IPS-15b (cell line): Measurements from ENCODE around the gene SMC4.
"Not testable (repeated sequence)": the region's sequence is repeated elsewhere in the genome, so short reads cannot be mapped to it uniquely, and the experiment has no call there.

Source experiments
- H3K27me3 ChIP-seq: one replicate; pipeline ENCODE4 v1.6.1; 2013; ENCODE audit warnings: low read length; ENCODE audit not compliant: control insufficient read depth, insufficient read depth
- H3K36me3 ChIP-seq: one replicate; pipeline ENCODE4 v1.6.1; 2013; ENCODE audit warnings: low read length; ENCODE audit not compliant: control insufficient read depth, insufficient read depth
- H3K4me1 ChIP-seq: one replicate; pipeline ENCODE4 v1.6.1; 2013; ENCODE audit warnings: mild to moderate bottlenecking, low read length; ENCODE audit not compliant: control insufficient read depth, insufficient read depth
- H3K4me3 ChIP-seq: one replicate; pipeline ENCODE4 v1.5.1; 2013; ENCODE audit warnings: low read depth, low read length
- H3K9ac ChIP-seq: one replicate; pipeline ENCODE4 v1.6.1; 2013; ENCODE audit warnings: low read depth, mild to moderate bottlenecking, low read length
- H3K9me3 ChIP-seq: one replicate; pipeline ENCODE4 v1.6.1; 2013; ENCODE audit warnings: mild to moderate bottlenecking, low read length; ENCODE audit not compliant: control insufficient read depth, insufficient read depth

Gene SMC4

DNA sequence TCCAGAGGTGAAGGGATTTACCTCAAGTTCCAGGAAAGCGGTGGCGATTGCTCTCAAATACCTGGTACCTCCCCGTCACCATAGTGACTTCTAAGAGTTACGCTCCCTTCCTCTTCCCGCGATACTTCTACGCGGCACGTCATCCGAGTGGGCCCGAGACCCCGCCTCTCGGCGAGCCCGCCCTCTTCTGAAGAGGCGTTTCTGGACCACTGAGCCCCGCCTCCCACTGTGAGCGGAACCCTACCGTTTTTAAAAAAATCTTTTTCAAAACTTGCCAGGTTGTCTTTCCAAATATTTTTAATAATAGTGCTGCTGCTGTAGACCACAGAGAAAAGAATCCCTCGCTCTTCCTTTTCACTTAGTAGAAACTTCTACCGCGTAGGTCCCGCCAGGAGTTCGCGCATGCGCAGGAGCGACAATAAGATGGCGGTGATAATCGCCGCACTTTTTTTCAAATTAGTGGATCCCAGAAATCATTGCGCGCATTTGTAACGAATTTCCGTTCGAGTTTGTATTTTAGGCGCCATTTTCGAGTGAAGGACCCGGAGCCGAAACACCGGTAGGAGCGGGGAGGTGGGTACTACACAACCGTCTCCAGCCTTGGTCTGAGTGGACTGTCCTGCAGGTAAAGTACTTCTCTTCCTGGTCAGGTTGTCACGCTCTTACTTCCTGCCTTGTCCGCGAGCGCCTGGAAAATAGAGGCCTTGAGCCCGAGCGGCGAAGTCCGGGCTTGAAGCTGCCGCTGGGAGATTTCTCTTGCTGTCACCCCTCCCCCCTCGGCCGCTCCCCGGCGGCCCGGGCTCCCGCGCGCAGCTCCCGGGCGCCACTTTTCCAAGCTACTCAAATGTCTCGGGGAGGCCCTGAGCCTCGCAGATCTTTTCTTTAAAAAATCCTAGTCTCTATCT is at the start of gene SMC4, which contains the start of gene IFT80:
TSS of gene SMC4 (plus strand) at position 526 of the 905 bp plus-strand sequence. CDS start 1,177 bp downstream, outside the sequence.
TSS of gene IFT80 (minus strand) at position 101 of the 905 bp plus-strand sequence. CDS start 14,625 bp downstream, outside the sequence.
- H3K27me3 ChIP-seq, result no peaks in the 10 kb centered on the region
- H3K4me1 ChIP-seq, result peaks cover 3% of the 10 kb centered on the region
- H3K36me3 ChIP-seq, result no peaks in the 10 kb centered on the region
- H3K9me3 ChIP-seq, result no peaks in the 10 kb centered on the region
- H3K4me3 ChIP-seq, result peak within 1 kb of the TSS; percentile 86
- H3K9ac ChIP-seq, result peak within 1 kb of the TSS; percentile 94

DNA sequence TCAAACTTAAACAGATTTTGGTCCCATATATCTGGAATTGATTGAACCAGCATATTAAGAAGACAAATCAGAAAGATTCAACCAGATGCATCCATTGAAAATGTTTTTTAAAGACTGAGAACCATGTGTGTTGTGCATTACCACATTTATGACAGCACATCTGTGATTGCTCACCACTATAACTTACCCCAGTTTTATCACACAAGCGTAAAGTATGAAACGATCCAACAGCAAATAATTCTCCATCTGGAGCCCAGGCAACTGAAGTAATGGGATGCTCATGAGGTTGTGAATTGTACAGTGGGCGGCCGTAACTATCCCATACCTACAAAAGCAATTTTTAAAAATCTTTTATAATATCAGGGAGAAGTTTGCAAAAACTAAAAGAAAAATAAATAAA is 43.6 kb upstream of the SMC4 start:
- H3K27me3 ChIP-seq, result no peaks in the 10 kb centered on the region
- no peaks in the 10 kb centered on the region for H3K9me3 ChIP-seq
- H3K36me3 ChIP-seq, result peaks cover 3% of the 10 kb centered on the region
- H3K4me1 ChIP-seq, result no peaks in the 10 kb centered on the region
- H3K9ac ChIP-seq, result no peak overlapping the region
- no peak overlapping the region for H3K4me3 ChIP-seq

DNA sequence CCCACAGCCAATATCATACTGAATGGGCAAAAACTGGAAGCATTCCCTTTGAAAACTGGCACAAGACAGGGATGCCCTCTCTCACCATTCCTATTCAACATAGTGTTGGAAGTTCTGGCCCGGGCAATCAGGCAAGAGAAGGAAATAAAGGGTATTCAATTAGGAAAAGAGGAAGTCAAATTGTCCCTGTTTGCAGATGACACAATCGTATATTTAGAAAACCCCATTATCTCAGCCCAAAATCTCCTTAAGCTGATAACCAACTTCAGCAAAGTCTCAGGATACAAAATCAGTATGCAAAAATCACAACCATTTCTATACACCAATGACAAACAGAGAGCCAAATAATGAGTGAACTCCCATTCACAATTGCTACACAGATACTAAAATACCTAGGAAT is 36.6 kb upstream of the SMC4 start:
- not testable (repeated sequence) for H3K9ac ChIP-seq, H3K4me3 ChIP-seq, H3K4me1 ChIP-seq, H3K27me3 ChIP-seq, H3K9me3 ChIP-seq, H3K36me3 ChIP-seq

DNA sequence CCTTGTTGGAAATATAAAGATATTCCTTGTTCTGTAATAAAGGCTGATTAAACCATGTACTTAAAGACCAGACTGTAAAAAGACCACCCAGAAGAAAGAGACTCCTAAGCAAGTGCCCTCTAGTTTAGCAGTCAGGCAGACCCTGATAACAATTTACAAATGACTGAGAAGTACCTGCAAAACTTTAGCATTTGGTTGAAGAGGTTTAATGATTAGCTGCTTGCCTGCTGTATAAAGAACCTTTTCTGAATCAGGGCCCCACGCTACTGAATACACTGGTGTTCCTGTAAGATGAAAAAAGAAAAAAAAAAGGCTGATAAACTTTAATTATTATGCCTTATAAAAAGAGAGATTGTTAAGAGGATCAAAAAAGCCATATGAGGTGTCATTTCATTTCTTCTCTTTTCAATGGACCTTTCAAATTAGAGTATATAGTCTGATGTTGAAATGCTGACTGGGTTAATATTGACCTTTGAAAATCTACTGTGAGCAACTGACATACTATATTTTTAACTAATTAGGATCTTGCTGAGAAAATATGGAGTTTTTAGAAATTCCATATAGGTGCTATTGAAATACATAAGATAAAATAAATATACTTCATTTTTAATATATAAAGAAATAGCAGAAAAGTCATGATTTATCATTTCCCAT is 33.5 kb upstream of the SMC4 start:
- H3K9me3 ChIP-seq, result no peaks in the 10 kb centered on the region
- no peaks in the 10 kb centered on the region for H3K27me3 ChIP-seq
- H3K36me3 ChIP-seq, result no peaks in the 10 kb centered on the region
- H3K9ac ChIP-seq, result no peak overlapping the region
- no peak overlapping the region for H3K4me3 ChIP-seq
- H3K4me1 ChIP-seq, result no peaks in the 10 kb centered on the region

DNA sequence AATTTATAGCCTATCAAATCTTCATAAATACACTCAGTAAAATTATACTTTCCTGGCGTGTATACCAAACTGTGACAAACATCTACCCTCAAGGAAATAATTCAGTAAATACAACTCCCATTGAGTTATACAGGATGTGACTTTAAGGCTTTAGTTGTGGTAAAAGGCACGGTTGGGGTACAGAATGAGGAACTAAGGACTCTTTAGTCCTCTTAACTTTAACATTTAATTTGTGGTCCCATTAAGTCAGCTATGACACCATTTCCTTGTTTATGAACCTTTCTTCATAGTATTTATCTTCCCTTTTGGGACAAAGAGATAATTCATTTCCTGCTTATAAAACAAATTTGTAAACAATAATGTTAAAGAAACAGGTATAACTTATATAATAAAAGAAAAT is 30.6 kb upstream of the SMC4 start:
- Histone ChIP-seq H3K9ac (no peak overlapping the region), H3K4me3 (no peak overlapping the region), H3K4me1 (no peaks in the 10 kb centered on the region), H3K36me3 (no peaks in the 10 kb centered on the region), H3K9me3 (no peaks in the 10 kb centered on the region), H3K27me3 (no peaks in the 10 kb centered on the region)

DNA sequence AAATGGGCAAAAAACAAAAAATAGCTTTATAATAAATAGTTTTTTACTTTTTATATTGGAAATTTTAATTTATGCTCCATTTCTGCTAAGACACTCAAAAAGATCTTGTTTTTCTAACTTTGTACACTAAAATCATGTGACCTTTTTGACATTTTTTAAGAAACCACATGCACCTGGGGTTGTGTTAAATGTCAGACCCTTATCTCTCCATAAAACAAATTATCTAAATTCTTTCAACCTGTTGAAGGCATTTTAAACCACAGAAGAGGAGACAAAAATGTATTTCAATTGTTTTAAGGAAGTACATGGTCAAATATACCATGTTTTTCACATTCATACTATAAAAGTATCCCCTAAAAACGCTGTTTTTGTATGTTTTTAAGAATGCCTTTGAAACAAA is 29.7 kb upstream of the SMC4 start:
- H3K27me3 ChIP-seq, result no peaks in the 10 kb centered on the region
- H3K4me3 ChIP-seq, result no peak overlapping the region
- no peaks in the 10 kb centered on the region for H3K36me3 ChIP-seq
- no peaks in the 10 kb centered on the region for H3K9me3 ChIP-seq
- H3K9ac ChIP-seq, result no peak overlapping the region
- no peaks in the 10 kb centered on the region for H3K4me1 ChIP-seq

DNA sequence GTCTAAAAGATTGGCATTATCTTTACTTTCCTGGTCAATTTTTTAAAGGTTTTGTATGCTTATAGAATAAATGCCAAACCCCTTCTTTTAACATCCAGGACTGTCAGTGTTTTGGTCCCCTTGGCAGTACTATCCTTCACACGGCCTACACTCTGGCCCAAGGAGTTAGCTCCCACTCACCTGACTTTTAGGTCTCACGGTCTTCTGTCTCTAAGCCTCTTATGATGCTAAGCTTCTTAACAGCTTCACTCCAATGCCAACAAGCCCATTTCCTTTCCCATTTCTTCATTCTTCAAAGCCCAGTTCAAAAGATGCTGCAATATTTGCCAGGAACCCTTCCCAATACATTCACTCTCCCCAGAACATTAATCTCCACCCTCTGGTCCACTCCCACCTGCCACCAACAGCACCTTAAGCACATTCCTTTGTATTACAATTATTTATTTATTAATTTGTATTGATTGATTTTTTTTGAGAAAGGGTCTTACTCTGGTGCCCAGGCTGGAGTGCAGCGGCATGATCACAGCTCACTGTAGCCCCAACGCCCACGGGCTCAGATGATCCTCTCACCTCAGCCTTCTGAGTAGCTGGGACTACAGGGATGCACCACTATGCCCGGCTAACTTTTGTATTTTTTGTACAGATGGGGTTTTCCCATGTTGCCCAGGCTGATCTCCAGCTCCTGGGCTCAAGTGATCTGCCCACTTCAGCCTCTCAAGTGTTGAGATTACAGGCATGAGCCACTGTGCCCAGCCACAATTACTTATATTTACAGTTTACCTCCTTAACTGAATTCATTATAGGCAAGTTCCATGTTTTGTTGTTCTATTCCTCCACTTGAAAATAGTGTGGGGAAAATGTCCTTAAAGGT is 28.2 kb upstream of the SMC4 start:
- Histone ChIP-seq H3K9ac (no peak overlapping the region), H3K9me3 (no peaks in the 10 kb centered on the region), H3K27me3 (no peaks in the 10 kb centered on the region), H3K36me3 (no peaks in the 10 kb centered on the region), H3K4me1 (no peaks in the 10 kb centered on the region), H3K4me3 (no peak overlapping the region)

DNA sequence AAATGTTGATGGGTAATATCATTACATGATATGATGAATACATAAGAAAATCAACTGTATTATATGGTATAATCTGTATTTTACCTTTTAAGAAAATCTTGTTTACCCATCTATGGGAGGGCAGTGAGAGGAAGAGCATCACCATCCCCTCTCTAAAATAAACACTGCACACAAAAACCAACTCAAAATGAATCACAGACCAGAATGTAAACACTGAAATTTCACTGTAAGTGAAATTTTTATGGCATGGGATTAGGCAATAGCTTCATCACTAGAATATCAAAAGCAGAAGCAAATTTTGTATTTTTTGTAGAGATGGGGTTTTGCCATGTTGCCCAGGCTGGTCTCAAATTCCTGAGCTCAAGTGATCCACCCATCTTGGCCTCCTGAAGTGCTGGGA is 26.7 kb upstream of the SMC4 start:
- Histone ChIP-seq H3K36me3 (no peaks in the 10 kb centered on the region), H3K27me3 (no peaks in the 10 kb centered on the region), H3K9ac (no peak overlapping the region), H3K4me1 (no peaks in the 10 kb centered on the region), H3K4me3 (no peak overlapping the region), H3K9me3 (no peaks in the 10 kb centered on the region)

DNA sequence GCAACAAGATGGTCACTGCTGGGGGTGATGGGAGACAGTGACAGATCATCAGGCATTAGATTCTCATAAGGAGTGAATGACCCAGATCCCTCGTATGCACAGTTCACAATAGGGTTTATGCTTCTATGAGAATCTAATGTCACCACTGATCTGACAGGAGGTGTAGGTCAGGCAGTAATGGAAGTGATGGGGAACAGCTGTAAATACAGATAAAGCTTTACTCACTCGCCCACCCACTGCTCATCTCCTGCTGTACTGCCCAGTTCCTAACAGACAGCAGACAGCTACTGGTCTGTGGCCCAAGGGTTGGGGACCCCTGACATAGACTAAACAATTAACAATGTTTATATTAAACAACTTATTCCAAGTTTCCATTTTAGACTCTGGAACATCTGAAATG is 25.8 kb upstream of the SMC4 start:
- Histone ChIP-seq H3K4me3 (no peak overlapping the region), H3K9me3 (no peaks in the 10 kb centered on the region), H3K4me1 (no peaks in the 10 kb centered on the region), H3K27me3 (no peaks in the 10 kb centered on the region), H3K36me3 (no peaks in the 10 kb centered on the region), H3K9ac (no peak overlapping the region)

DNA sequence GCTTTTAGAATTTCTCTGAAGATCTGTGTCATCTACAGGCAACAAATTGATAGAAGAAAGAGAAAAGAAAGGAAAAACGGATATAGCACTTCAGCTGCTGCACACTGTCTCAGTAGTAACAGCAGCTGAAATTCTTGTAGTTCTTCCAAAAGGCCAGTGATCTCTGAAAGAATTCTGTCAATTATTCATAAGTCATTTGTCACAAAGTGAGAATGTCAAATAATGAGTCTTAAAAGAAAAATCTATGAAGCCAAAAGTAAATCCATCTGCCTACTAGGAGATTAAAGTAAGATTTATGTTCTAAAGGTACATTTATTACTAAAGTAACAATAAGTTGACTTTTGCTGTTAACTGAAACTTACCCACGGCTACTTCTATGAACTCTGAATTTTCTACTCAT is 25.0 kb upstream of the SMC4 start:
- H3K4me1 ChIP-seq, result peaks cover under 1% of the 10 kb centered on the region
- H3K9ac ChIP-seq, result no peak overlapping the region
- no peak overlapping the region for H3K4me3 ChIP-seq
- no peaks in the 10 kb centered on the region for H3K27me3 ChIP-seq
- no peaks in the 10 kb centered on the region for H3K36me3 ChIP-seq
- H3K9me3 ChIP-seq, result no peaks in the 10 kb centered on the region

DNA sequence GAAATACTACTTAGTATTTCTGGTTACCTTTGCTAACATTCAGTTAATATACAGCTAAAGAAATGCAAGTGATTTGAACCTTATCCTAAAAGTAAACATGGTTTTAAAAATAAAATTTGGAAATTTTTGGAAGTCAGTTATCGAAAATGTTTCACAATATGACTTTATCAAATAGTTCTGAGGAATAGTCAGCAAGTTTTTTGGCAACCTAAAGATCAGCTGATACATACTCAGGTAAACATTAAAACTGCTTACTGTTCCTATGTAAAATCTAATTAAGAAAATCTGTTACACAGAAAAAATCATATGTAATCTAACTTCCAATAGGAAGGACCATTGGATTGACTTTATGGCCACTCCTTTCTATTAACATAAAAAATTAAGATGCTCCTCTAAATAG is 24.5 kb upstream of the SMC4 start:
- H3K4me1 ChIP-seq, result peaks cover 3% of the 10 kb centered on the region
- no peaks in the 10 kb centered on the region for H3K36me3 ChIP-seq
- H3K9me3 ChIP-seq, result no peaks in the 10 kb centered on the region
- no peak overlapping the region for H3K4me3 ChIP-seq
- no peak overlapping the region for H3K9ac ChIP-seq
- H3K27me3 ChIP-seq, result no peaks in the 10 kb centered on the region
